GM23248 (cell line): ENCODE measurements around the gene MEG3. TPM values are rescaled to one million over a fixed set of nuclear protein-coding genes. Genes with fewer than 3 reads are reported as not detected.

Experiments
- DNase-seq: peaks from one replicate; pipeline ENCODE4 v3.0.0-alpha.2; 2015
- H2AFZ ChIP-seq: fragments of 200-600 bp; sonication (generic); 2 replicates; pipeline ENCODE4 v1.6.1; 2016; ENCODE audit warnings: antibody characterized with exemption
- H3F3A ChIP-seq: fragments of 200-600 bp; sonication (generic); 2 replicates; pipeline ENCODE4 v1.6.1; 2016; ENCODE audit warnings: mild to moderate bottlenecking, antibody characterized with exemption, mixed run types; ENCODE audit not compliant: insufficient read depth
- H3K27ac ChIP-seq: fragments of 200-600 bp; sonication (generic); 2 replicates; pipeline ENCODE4 v1.5.1; 2016; ENCODE audit warnings: mild to moderate bottlenecking
- H3K27me3 ChIP-seq: fragments of 200-600 bp; sonication (generic); replicated peaks from 2 replicates; pipeline ENCODE4 v1.6.1; 2016; ENCODE audit warnings: mild to moderate bottlenecking; ENCODE audit not compliant: insufficient read depth
- H3K36me3 ChIP-seq: fragments of 200-600 bp; sonication (generic); 2 replicates; pipeline ENCODE4 v1.6.1; 2016; ENCODE audit warnings: low read depth, mild to moderate bottlenecking
- H3K4me1 ChIP-seq: fragments of 200-600 bp; sonication (generic); 2 replicates; pipeline ENCODE4 v1.6.1; 2016; ENCODE audit warnings: mild to moderate bottlenecking; ENCODE audit not compliant: insufficient read depth
- H3K4me2 ChIP-seq: fragments of 200-600 bp; sonication (generic); one replicate; pipeline ENCODE4 v1.6.1; 2016; ENCODE audit warnings: mild to moderate bottlenecking; ENCODE audit not compliant: unreplicated experiment
- H3K4me3 ChIP-seq: fragments of 200-600 bp; sonication (generic); 2 replicates; pipeline ENCODE4 v1.5.1; 2016; ENCODE audit warnings: mild to moderate bottlenecking
- H3K79me2 ChIP-seq: fragments of 200-600 bp; sonication (generic); 2 replicates; pipeline ENCODE4 v1.6.1; 2016; ENCODE audit warnings: mild to moderate bottlenecking; ENCODE audit not compliant: insufficient read depth
- H3K9ac ChIP-seq: fragments of 200-600 bp; sonication (generic); 2 replicates; pipeline ENCODE4 v1.6.1; 2016; ENCODE audit warnings: mild to moderate bottlenecking
- H3K9me2 ChIP-seq: fragments of 200-600 bp; sonication (generic); 2 replicates; pipeline ENCODE4 v1.6.1; 2016; ENCODE audit warnings: mixed run types, mild to moderate bottlenecking, moderate library complexity; ENCODE audit not compliant: insufficient read depth
- H3K9me3 ChIP-seq: fragments of 200-600 bp; sonication (generic); one replicate; pipeline ENCODE4 v1.6.1; 2017; ENCODE audit warnings: low read depth
- H4K20me1 ChIP-seq: fragments of 200-600 bp; sonication (generic); 2 replicates; pipeline ENCODE4 v1.6.0; 2016; ENCODE audit not compliant: insufficient read depth
- EZH2 ChIP-seq: fragments of 200-600 bp; sonication (generic); IDR thresholded peaks from 2 replicates; pipeline ENCODE4 v1.6.1; 2018; ENCODE audit warnings: antibody characterized with exemption, mild to moderate bottlenecking; ENCODE audit not compliant: insufficient read depth, poor library complexity, severe bottlenecking
- EZH2phosphoT487 ChIP-seq: fragments of 200-600 bp; sonication (generic); IDR thresholded peaks from 2 replicates; pipeline ENCODE4 v1.6.1; 2018; ENCODE audit warnings: antibody characterized with exemption, moderate library complexity, mild to moderate bottlenecking, low read depth; ENCODE audit not compliant: insufficient read depth
- WGBS, 2 experiments: methylation state at CpG; one replicate each; pipeline ENCODE4 v1.1.6; 2015 to 2017; ENCODE audit warnings: low lambda C conversion rate in 2 of 2, low coverage in 1 of 2; ENCODE audit errors: missing lambda C conversion rate in 2 of 2; 5-methylcytosine and 5-hydroxymethylcytosine counted together
- in situ Hi-C: fragments of 300-500 bp; cut with MboI; formaldehyde crosslinking; loops from 2 replicates; pipeline ENCODE4 v1.15.0; 2020
- polyA plus RNA-seq: library from polyadenylated mRNA; unstranded; fragments of >200 nt; fragmentation: Nextera tagmentation; extraction: Ambion mirVana; gene quantifications from 2 replicates; pipeline ENCODE4 v1.2.1, GENCODE V29; 2016
- total RNA-seq: library from RNA; depleted of rRNA; stranded (reverse); fragments of >200 nt; shearing (Covaris generic); gene quantifications from 2 replicates; pipeline ENCODE4 v1.2.3, GENCODE V29; 2014

Gene MEG3
- total and polyA plus RNA-seq, 2 experiments from 2014 or later: 101 to 228 TPM

GRCh38 chr14:100867631-100868315 lies 41.9 kb downstream of the MEG3 start:
- Histone ChIP-seq H3K4me3 (no peak overlapping the region), H3K4me2 (no peak overlapping the region), H3F3A (peaks cover 39% of the 10 kb centered on the region), H3K9ac (no peak overlapping the region), H3K9me2 (no peaks in the 10 kb centered on the region), H3K27me3 (no peaks in the 10 kb centered on the region), H4K20me1 (peaks cover 1% of the 10 kb centered on the region; the same call in 1 of the 2 replicates), H3K27ac (no peak overlapping the region), H2AFZ (no peak overlapping the region), H3K36me3 (peaks cover 17% of the 10 kb centered on the region), H3K9me3 (no peaks in the 10 kb centered on the region), H3K4me1 (peaks cover 17% of the 10 kb centered on the region), H3K79me2 (peaks cover 17% of the 10 kb centered on the region)
- DNase-seq: no peak
- in situ Hi-C loops: no loop called here
- 80 to 86% methylated on average over 13 of the region's 13 CpGs for WGBS, 2 experiments
- TF ChIP-seq EZH2: no peak
- TF ChIP-seq EZH2phosphoT487: no peak

- Histone ChIP-seq H3K27ac (no peak overlapping the region), H2AFZ (no peak overlapping the region), H3K4me3 (no peak overlapping the region), H3K27me3 (no peaks in the 10 kb centered on the region), H3K4me2 (no peak overlapping the region), H3K9ac (no peak overlapping the region), H3K4me1 (peaks cover 15% of the 10 kb centered on the region), H3K36me3 (peaks cover 8% of the 10 kb centered on the region), H3F3A (peaks cover 33% of the 10 kb centered on the region), H3K9me2 (no peaks in the 10 kb centered on the region), H3K9me3 (no peaks in the 10 kb centered on the region), H4K20me1 (no peaks in the 10 kb centered on the region; the same call in 1 of the 2 replicates), H3K79me2 (peaks cover 7% of the 10 kb centered on the region)
- no peak for TF ChIP-seq EZH2phosphoT487
- TF ChIP-seq EZH2: no peak
- in situ Hi-C loops: no loop called here
- 81% methylated on average over 18 to 23 of the region's 24 CpGs for WGBS, 2 experiments
- DNase-seq: no peak
Observed at GRCh38 chr14:100868621-100869370, 42.9 kb downstream of the MEG3 start.

GRCh38 chr14:100871234-100872186 lies 45.6 kb downstream of the MEG3 start:
- H3K27me3 ChIP-seq: no peaks in the 10 kb centered on the region
- H3K36me3 ChIP-seq: no peaks in the 10 kb centered on the region
- no peak for TF ChIP-seq EZH2phosphoT487
- no peak overlapping the region for H3K4me3 ChIP-seq
- H3K9me3 ChIP-seq: no peaks in the 10 kb centered on the region
- peak; percentile 82 for DNase-seq
- peaks cover 13% of the 10 kb centered on the region for H3F3A ChIP-seq
- WGBS, 2 experiments: 49 to 56% methylated on average over 12 to 16 of the region's 16 CpGs
- H4K20me1 ChIP-seq: no peaks in the 10 kb centered on the region
- in situ Hi-C loops: no loop called here
- H3K9me2 ChIP-seq: no peaks in the 10 kb centered on the region
- no peaks in the 10 kb centered on the region for H3K4me1 ChIP-seq
- H3K9ac ChIP-seq: no peak overlapping the region
- H3K27ac ChIP-seq: peak overlapping the region; percentile 71
- peaks cover 22% of the 10 kb centered on the region; the same call in 1 of the 2 replicates for H3K79me2 ChIP-seq
- H2AFZ ChIP-seq: no peak overlapping the region
- no peak overlapping the region for H3K4me2 ChIP-seq
